Right ventricle myocardium inferior (tissue), 1 donor: ENCODE data around the gene SYT1. TPM values are rescaled to one million over a fixed set of nuclear protein-coding genes. Genes with fewer than 3 reads are reported as not detected.
"Not testable (repeated sequence)": the region's sequence is repeated elsewhere in the genome, so short reads cannot be mapped to it uniquely, and the experiment has no call there.

ENCODE experiments used
- ATAC-seq: fragments of 200-7000 bp; cut with Tn5 transposase; one replicate; pipeline ENCODE4 v1.9.1; 2020; ENCODE audit warnings: mild to moderate bottlenecking, moderate library complexity
- DNase-seq: peaks from one replicate; pipeline ENCODE4 v3.0.0; 2021; ENCODE audit errors: missing footprints
- intact Hi-C: fragments of 100-400 bp; cut with DNase I; formaldehyde crosslinking; loops from one replicate; pipeline ENCODE4 v1.11.0; 2022
- long read RNA-seq: library from polyadenylated mRNA; unstranded; transcript quantifications from one replicate; pipeline ENCODE4 v2.0.0, GENCODE V29; 2021
- total RNA-seq: library from RNA; stranded (reverse); fragmentation: NEBNext Ultra II Directional; extraction: Animal tissue kit (Norgen Biotek cat#: 25700); gene quantifications from one replicate; pipeline ENCODE4 v1.2.1, GENCODE V29; 2021
- donor health status: DM: no; HTN: yes; CAD: no; lungs with severe emphysema.

The SYT1 gene
- 0.24 TPM for total RNA-seq
- long read RNA-seq, result 0 reads

DNA sequence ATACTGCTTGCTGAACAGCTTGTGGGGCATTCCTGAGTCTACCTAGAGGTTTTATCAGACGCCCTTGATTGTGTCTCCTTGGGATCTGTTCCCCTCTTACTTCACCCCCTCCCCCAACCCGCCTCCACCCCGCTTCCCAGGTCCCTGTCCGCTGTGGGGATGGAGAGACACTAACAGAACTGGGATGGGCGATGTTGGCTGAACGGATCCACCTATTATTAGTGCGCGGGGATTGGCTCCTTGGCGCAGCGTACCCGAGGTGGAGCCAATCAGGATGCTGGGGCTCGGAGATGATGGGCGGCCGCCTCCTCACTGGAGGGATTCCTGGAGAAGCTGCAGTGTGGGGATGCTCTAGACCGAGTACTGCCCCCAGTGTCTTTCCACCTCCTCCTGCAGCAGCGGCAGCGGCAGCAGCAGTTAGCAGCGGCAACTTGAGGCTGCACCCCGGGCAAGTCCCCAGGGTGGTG, at the start of gene SYT1:
Gene SYT1, plus strand, starts transcription at position 372 of the 467 bp plus-strand sequence.
- ATAC-seq, result peak; percentile 46
- intact Hi-C loops, result no loop called here
- no peak for DNase-seq

DNA sequence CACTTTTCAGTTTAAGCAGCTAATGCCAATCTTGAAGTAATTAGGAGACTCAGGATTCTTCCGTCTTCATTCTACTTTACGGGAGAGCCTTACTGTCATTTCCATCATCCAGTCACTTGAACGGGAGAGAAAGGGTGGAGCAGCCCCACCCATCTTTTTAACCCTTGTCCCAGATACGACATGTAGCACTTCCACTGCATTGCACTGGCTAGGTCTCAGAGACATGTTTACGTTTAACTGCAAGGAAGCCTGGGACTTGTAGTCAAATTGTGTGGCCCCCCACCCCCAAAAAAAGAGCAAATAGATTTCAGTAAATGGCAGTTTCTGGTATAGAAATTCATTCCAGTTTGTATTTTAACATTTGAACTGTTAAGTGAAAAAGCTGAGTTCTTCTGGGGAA, 46.1 kb upstream of the SYT1 start:
- intact Hi-C loops, result no loop called here
- DNase-seq (no peak), ATAC-seq (no peak)

DNA sequence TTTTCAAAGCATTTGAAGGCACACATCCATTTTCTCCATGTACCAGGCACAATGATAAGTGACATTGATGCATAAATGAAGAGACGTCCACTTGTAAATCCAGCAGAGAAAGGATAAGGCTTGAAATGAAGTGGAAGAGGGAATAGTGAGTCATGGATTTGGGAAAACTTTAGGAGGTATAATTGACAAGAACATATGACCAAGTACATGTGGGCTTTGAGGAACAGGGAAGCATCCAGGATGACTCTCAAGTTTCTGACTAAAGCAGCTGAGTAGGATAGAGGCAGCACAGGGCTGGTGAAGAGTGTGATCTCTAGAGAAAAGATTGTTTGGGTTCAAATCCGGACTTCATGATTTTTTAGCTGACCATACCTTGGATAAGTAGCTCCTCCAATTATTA, 43.6 kb upstream of the SYT1 start:
- intact Hi-C loops, result no loop called here
- DNase-seq (no peak), ATAC-seq (no peak)

DNA sequence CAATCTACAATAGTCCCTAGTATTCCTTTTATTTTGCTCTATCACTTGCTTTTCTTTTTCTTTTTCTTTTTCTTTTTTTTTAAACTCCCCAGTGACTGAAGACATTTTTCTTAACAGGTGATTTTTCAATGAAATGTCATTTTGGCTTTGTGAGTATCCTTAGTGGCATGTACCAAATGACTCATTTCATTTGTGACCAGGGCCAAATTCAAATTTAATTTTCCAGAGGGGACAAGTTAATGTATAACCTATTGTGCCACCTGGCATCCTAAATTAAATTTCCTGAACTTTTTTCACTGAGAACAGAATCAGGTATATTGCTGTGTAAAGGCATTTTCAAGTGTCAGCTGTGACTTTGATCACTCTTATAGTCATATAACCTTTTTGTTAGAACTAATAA, 39.7 kb upstream of the SYT1 start:
- DNase-seq (no peak), ATAC-seq (no peak)
- intact Hi-C loops, result loop anchor here (5.0 kb wide), 1 partner anchor 342 kb away; no protein-coding TSS in a partner anchor

DNA sequence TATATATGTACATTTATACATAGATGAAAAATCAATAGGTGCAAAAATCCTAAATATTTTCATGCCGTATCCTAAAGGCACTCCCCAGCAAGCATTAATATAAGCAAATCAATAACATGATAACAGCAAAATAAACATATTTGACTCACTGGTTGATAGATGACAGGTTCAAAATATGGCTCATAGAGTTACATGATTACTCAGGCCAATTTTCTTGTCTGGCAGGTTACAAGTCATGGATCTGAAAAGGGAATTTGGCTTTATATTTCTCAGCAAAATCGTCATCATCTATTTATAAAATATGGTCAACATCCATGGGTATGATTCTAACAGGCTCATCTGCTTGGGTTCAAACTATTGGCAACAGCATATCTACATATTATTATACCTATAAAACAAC, 34.9 kb upstream of the SYT1 start:
- intact Hi-C loops, result loop anchor here (5.0 kb wide), 1 partner anchor 338 kb away; no protein-coding TSS in a partner anchor
- DNase-seq, result no peak
- no peak for ATAC-seq

DNA sequence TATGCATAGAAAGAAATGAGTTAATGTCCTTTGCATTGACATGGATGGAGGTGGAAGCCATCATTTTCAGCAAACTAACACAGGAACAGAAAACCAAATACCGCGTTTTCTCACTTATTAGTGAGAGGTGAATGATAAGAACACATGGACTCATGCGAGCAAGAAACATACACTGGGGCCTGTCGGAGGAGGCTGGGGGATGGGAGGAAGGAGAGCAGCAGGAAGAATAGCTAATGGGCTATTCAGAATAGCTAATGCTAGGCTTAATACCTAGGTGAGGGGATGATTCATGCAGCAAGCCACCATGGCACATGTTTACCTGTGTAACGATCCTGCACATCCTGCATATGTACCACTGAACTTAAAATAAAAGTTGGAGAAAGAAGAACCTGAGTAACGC, 29.1 kb upstream of the SYT1 start:
- DNase-seq (no peak), ATAC-seq (no peak)
- intact Hi-C loops, result no loop called here

DNA sequence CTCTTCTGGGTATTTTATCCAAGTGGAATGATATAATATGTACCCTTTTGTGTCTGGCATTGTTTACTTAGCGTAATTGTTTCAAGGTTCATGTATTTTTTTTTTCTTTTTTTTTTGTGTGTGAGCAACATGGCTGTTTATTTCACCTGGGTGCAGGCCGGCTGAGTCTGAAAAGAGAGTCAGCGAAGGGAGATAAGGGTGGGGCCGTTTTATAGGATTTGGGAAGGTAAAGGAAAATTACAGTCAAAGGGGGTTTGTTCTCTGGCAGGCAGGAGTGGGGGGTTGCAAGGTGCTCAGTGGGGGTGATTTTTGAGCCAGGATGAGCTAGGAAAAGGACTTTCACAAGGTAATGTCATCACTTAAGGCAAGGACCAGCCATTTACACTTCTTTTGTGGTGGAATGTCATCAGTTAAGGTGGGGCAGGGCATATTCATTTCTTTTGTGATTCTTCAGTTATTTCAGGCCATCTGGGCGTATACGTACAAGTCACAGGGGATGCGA, 24.0 kb upstream of the SYT1 start:
- ATAC-seq, DNase-seq, intact Hi-C loops: not testable (repeated sequence)

DNA sequence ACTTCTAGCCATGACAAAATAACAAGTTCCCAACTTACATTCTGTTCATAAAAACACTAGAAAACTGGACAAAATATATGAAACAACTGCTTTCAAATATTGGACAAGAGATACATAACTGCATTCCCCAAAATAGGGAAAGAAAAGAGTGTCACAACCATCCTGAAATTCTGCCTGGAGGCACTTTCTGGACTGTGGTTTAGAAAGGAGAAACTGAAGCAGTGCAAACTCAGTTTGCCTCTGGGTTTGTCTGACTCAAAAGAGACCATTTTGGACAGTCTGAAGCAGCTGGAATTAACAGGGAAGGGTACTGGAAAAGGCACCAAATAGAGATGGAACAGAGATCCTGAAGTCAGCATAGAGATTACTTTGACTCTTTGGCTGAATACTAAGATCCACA, 11.3 kb upstream of the SYT1 start:
- intact Hi-C loops, result no loop called here
- ATAC-seq (no peak), DNase-seq (no peak)

DNA sequence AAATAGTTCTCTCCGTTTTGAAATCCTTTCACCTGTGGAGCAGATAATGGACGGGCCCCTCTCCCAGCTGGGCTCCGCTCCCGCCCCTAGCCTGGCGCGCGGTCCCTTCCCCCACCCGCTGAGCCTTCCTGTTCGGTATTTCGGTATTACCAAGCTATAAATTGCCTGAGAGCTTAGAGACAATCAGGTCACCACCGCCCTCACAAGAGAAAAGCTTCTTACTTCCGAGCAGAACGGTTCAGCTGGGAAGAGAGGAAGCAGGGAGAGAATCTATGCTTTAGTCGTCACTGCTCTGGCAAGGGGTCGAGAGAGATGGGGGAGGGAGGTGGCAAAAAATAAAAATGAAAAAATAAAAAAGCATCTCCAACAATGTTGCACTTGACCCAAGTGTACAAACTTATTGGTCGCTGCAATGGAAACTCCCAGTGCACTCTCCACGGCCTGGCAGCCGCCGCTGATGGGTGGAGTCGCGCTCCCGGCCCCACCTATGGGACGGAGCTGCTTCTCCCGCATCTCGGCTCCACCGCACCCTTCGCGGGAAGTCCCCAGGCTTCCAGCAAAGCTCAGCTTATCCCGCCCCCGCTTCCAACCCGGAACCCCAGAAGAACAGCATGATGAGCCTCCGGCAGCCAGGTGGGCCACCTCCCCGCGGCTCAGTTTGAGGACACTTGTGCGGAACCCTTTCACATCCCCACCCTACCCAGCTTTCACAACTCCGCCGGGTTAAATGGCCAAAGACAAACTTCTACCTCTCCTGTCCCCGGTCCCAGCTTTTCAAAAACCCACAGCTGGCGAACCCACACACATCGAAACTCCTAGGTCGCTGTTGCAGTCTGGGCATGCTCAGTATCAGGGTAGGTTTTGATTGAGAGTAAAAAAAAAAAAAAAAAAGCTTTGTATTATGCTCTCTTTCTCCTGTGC, 832 bp upstream of the SYT1 start:
- intact Hi-C loops, result no loop called here
- peak; percentile 67 for ATAC-seq
- peak; percentile 66 for DNase-seq

DNA sequence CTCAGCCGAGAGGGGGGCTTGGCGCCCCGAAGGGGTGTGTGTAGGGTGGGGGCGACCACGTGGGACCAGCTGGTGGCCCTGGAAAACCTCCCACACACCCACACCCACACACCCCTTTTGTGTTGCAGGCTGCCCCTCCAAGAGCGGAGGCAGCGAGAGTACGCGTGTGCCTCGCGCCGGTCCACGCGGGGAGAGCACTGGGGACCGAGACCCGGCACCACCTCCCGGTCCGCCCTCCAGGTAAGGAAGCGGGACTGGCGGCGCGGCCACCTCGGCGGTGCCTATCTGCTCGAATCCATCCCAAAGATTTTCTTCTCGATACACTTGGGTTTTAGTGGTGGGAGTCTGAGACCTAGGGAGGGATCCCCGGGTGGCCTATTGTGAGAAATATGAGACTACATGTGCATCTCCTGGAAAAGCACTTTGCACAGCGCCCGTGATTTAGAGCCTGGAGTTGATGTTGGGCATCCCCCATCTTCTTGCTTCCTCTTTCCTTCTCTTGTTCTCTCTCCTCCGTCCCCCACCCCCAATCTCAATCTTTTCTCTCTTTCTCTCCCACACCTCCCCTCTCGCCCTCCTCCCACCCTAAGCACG, 393 bp downstream of the SYT1 start:
- intact Hi-C loops, result no loop called here
- peak; percentile 64 for DNase-seq
- ATAC-seq, result no peak

DNA sequence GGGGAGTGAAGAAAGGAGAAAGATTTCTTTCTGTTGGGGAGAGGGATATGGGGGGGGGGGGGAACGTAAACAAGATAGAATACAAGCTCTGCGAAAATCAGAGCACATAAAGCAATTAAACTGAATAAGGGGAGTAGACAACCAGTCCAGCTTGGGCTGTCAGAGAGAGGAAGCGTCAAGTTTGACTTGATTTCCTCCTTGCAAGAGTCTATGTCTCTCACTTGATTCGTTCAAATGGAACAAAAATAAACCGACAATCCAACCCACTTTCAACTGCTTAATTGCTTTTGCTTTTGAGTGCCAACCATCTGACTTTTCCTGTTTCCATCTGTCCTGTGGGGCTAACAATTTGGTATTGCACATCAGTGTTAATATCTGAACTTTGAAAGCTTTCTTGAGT, 942 bp downstream of the SYT1 start:
- no peak for DNase-seq
- intact Hi-C loops, result no loop called here
- no peak for ATAC-seq

DNA sequence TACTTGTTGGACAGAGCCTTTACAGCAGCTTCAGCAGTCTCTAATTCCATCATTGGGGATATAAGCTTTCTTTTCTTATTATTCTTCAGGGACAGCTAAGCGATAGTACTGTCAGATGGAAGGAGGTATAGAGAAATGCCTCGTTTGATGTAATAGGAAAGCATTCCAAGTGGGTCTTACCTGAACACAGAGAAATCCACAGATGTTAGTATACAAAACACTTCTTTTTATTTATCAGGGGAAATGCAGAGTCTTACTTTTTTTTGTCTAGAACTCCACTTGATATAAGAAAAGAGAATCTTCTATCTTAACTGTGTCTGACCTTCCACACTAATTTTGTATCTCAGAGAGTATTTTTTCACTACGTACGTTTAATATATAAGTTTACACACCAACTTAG, 1.9 kb downstream of the SYT1 start:
- intact Hi-C loops, result no loop called here
- no peak for DNase-seq
- no peak for ATAC-seq

DNA sequence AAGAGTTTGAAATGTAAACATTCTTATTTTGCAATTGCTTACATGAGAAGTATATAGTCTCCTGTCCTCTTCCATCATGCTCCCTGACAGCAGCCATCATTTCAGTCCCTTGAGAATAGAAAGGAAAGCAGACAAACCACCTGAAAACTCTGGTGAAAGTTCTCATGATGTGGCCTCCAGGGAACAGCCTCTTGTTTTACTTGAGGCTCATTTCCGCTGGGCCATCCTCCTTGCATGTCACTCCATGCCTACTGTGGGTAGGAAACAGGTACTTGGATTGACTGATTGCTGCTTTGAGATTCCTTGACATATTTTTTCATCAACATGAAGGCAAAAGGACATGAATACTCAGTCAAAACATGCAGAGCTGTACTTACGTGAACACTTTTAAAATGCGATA, 6.0 kb downstream of the SYT1 start:
- DNase-seq (no peak), ATAC-seq (no peak)
- intact Hi-C loops, result no loop called here

DNA sequence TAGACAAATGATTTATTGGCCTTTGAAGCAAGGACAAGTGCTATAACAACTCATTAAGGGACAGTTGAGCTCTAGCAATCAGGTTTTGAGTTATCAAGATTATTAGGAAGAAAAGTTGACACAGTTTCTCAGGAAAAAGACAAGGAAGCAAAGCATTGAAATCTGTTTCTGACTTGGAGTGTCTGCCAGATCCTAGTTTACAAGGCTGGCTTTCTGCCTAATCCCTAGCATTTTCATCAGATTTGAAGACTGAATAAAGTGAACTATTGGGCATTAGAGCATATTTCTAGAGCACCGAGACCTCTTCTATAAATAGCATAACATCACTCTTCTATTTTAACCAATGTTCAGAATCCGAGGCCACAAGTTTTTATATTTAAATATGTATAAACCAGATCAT, 7.0 kb downstream of the SYT1 start:
- no peak for DNase-seq
- intact Hi-C loops, result no loop called here
- no peak for ATAC-seq

DNA sequence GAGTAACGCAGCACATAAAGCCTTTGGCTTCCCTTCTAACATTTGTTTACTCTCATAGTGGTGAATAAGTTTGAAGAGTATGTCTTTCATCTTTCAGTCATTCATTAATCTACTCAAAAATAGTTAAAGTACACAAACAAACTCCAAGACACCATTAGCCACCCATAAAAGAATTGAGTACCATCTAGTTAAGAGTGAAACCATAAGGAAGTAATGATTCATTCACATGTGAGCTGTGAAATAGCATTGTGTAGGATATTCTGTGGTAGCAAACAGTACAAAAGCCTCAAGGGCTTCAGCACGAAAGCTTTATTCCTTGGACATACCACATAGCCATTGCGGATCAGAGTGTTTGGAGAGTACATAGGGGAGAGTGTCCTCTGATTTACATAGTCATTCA, 13.9 kb downstream of the SYT1 start:
- intact Hi-C loops, result no loop called here
- DNase-seq (no peak), ATAC-seq (no peak)

DNA sequence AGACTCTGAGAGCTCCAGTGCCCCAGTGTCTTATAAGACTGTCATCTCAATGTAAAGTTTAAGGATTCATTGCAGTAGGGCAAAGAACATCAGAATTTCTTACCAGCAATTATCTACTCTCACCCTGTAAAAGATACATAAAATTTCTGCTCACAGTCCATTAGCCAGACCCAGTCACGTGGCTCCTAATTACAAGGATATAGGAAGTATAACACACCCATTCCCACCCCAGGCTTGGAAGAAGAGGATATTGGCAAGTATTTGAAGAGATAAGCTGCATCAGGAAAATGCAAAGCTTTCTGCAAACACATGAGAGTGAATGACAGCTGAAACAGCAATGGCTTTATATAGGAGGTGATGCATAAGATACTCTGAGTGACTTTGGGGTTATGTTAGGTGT, 14.3 kb downstream of the SYT1 start:
- intact Hi-C loops, result no loop called here
- DNase-seq (no peak), ATAC-seq (no peak)

DNA sequence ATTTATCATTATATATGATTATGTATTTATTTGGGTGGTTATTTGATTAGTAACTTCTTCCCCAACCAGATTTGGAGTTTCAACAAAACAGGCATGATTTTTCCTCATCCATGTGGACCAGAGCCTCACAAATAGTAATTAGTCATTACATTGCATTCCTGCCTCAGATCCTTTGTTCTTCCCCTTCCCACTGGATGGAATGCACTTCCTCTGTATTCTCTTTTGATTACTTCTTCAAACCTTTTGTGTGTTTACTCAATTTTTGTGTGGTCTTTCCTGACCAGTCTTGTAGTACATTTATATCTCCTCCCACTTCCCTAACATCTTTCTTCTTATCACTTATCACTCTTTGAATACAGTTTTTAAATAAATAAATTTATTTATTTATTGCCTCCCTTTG, 15.5 kb downstream of the SYT1 start:
- intact Hi-C loops, result no loop called here
- no peak for ATAC-seq
- DNase-seq, result no peak

DNA sequence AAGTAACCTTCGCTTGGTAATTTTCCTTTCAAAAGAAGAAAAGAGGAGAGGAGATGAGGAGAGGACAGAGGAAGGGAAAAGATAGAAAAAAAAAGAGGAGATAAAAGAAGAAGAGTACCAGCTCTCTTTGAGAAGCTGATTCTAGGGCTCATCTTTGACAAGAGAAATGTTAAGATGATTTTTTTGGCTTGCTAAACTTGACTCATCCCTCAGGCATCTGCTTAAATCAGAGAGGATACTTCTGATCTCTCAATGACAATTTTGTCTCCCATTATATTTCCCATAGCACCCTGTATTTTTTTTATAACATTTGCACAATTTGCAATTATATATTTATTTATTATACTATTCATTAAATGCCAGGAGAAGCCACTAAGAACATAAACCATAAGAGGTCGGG, 17.1 kb downstream of the SYT1 start:
- intact Hi-C loops, result no loop called here
- ATAC-seq, result no peak

DNA sequence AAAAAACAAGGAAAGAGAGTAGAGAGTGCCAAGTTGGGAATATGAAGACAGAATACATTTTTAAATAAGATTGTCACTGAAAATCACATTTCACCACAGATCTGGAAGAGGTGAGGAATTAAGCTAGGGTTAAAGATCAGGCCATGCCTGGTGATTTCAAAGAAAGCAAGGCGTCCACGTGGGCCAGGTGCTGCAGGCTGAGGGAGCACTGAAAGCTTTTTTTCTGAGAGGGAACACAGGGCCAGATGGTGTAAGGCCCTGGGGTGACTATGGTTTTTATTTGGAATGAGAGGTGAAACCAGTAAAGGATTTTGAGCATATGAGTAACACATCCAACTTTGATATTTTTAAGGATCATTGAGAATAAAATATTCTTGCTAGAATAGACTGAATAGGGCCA, 20.9 kb downstream of the SYT1 start:
- no peak for DNase-seq
- no peak for ATAC-seq
- intact Hi-C loops, result no loop called here

More for the DNA sequence above, 17.1 kb downstream of the SYT1 start:
- no peak for DNase-seq
